Neural progenitor cell (in vitro differentiated cells): ENCODE results near the gene CDK5.

ENCODE experiments used
- EZH2phosphoT487 ChIP-seq: fragments of 200-600 bp; sonication (generic); IDR thresholded peaks from 2 replicates; pipeline ENCODE4 v1.6.1; 2017; ENCODE audit warnings: antibody characterized with exemption
- TF ChIP-seq, protein P1 (sequence below): fragments of 200-600 bp; sonication (generic); IDR thresholded peaks from 2 replicates; pipeline ENCODE4 v1.5.1; 2017; ENCODE audit warnings: antibody characterized with exemption, mild to moderate bottlenecking

DNA sequence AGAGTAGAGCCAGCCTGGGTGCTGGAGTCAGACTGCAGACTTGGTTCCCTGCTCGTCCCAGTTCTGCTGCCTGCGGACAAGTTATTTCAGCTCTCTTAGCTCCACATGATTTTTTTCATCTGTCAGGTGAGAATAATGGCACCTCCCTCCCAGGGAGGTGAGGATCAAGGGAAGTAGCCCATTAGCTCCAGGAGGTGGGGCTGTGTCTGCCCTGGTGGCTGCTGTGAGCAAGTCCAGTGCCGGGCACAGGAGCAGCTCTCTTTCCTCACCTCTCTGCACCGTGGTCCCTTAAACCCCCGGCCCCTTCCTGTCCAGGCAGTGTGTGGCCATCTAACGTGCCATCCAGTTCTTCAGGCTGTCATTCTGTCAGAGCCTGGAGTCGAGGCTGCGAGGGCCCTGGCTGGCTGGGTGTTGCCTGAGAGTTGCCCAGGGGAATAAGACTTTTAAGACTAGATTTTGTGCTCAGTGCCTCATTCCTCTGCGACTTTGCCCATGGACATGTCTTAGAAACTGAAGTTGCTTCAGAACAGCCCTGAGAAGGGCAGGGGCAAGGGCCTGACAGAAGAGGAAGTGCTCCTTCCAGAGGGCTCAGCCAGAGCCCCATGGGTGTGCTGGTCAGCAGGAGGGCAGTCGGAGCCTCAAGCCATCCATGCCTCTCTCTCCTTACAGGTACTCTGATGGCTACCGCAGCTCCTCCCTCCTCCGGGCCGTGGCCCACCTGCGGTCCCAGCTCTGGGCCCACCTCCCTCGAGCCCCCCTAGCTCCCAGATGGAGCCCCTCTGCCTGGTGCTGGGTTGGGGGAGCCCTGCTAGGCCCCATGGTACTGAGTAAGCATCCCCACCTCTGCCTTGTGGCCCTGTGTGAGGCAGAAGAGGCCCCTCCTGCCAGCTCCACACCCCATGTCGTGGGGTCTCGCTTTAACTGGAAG lies 24.5 kb downstream of the CDK5 start:
- TF ChIP-seq, protein P1, sequence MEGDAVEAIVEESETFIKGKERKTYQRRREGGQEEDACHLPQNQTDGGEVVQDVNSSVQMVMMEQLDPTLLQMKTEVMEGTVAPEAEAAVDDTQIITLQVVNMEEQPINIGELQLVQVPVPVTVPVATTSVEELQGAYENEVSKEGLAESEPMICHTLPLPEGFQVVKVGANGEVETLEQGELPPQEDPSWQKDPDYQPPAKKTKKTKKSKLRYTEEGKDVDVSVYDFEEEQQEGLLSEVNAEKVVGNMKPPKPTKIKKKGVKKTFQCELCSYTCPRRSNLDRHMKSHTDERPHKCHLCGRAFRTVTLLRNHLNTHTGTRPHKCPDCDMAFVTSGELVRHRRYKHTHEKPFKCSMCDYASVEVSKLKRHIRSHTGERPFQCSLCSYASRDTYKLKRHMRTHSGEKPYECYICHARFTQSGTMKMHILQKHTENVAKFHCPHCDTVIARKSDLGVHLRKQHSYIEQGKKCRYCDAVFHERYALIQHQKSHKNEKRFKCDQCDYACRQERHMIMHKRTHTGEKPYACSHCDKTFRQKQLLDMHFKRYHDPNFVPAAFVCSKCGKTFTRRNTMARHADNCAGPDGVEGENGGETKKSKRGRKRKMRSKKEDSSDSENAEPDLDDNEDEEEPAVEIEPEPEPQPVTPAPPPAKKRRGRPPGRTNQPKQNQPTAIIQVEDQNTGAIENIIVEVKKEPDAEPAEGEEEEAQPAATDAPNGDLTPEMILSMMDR = no peak
- no peak for TF ChIP-seq EZH2phosphoT487
